Parathyroid adenoma (tissue), 2 donors: Measurements from ENCODE around the gene ZNF397.
A peak's percentile ranks its signal among the peaks of the same experiment; 100 is the strongest.

ENCODE experiments used
- H2AFZ ChIP-seq: fragments of 300-600 bp; sonication (generic); one replicate; pipeline ENCODE4 v1.7.0; 2017; ENCODE audit warnings: antibody characterized with exemption, mild to moderate bottlenecking
- H3K27ac ChIP-seq: fragments of 300-600 bp; sonication (generic); one replicate; pipeline ENCODE4 v1.7.0; 2017
- H3K27me3 ChIP-seq: fragments of 300-600 bp; sonication (generic); one replicate; pipeline ENCODE4 v1.7.0; 2017; ENCODE audit warnings: low read length; ENCODE audit not compliant: control insufficient read depth, insufficient read depth
- H3K36me3 ChIP-seq: fragments of 300-600 bp; sonication (generic); one replicate; pipeline ENCODE4 v1.7.0; 2017; ENCODE audit warnings: low read length; ENCODE audit not compliant: control insufficient read depth, insufficient read depth
- H3K4me1 ChIP-seq: fragments of 300-600 bp; sonication (generic); one replicate; pipeline ENCODE4 v1.7.0; 2017; ENCODE audit warnings: control low read depth
- H3K4me2 ChIP-seq: fragments of 300-600 bp; sonication (generic); one replicate; pipeline ENCODE4 v1.7.0; 2017; ENCODE audit warnings: low read length
- H3K4me3 ChIP-seq: fragments of 300-600 bp; sonication (generic); one replicate; pipeline ENCODE4 v1.7.0; 2017; ENCODE audit warnings: low read depth, low read length
- H3K79me2 ChIP-seq: fragments of 300-600 bp; sonication (generic); one replicate; pipeline ENCODE4 v1.7.0; 2017; ENCODE audit warnings: control low read depth
- H3K9ac ChIP-seq: fragments of 300-600 bp; sonication (generic); one replicate; pipeline ENCODE4 v1.7.0; 2017; ENCODE audit warnings: mild to moderate bottlenecking
- H3K9me3 ChIP-seq: fragments of 300-600 bp; sonication (generic); one replicate; pipeline ENCODE4 v1.7.0; 2017; ENCODE audit warnings: low read length; ENCODE audit not compliant: control insufficient read depth
- CTCF ChIP-seq: fragments of 300-600 bp; sonication (generic); IDR thresholded peaks from one replicate; pipeline ENCODE4 v1.7.0; 2017; ENCODE audit warnings: antibody characterized with exemption, mild to moderate bottlenecking
- donor health status: primary hyperparathyroidism.

The ZNF397 gene

GRCh38 chr18:35253655-35254287 lies 12.9 kb downstream of the ZNF397 start:
- H3K36me3 ChIP-seq: peaks cover 3% of the 10 kb centered on the region
- no peaks in the 10 kb centered on the region for H3K4me1 ChIP-seq
- TF ChIP-seq CTCF: no peak
- no peak overlapping the region for H3K4me2 ChIP-seq
- no peak overlapping the region for H3K4me3 ChIP-seq
- no peak overlapping the region for H2AFZ ChIP-seq
- H3K9me3 ChIP-seq: no peaks in the 10 kb centered on the region
- no peak overlapping the region for H3K9ac ChIP-seq
- no peaks in the 10 kb centered on the region for H3K27me3 ChIP-seq
- no peaks in the 10 kb centered on the region for H3K79me2 ChIP-seq
- no peak overlapping the region for H3K27ac ChIP-seq

GRCh38 chr18:35256947-35257346 lies 16.1 kb downstream of the ZNF397 start:
- Histone ChIP-seq H3K27ac (no peak overlapping the region), H3K4me2 (no peak overlapping the region), H3K79me2 (no peaks in the 10 kb centered on the region), H3K9ac (no peak overlapping the region), H3K4me1 (no peaks in the 10 kb centered on the region), H2AFZ (no peak overlapping the region), H3K36me3 (peaks cover 3% of the 10 kb centered on the region), H3K4me3 (no peak overlapping the region), H3K27me3 (no peaks in the 10 kb centered on the region), H3K9me3 (no peaks in the 10 kb centered on the region)
- TF ChIP-seq CTCF: no peak

GRCh38 chr18:35264409-35264808 lies 23.6 kb downstream of the ZNF397 start:
- no peak overlapping the region for H3K27ac ChIP-seq
- no peaks in the 10 kb centered on the region for H3K36me3 ChIP-seq
- no peaks in the 10 kb centered on the region for H3K27me3 ChIP-seq
- no peak for TF ChIP-seq CTCF
- H3K4me2 ChIP-seq: no peak overlapping the region
- H3K4me1 ChIP-seq: no peaks in the 10 kb centered on the region
- H3K79me2 ChIP-seq: no peaks in the 10 kb centered on the region
- H3K9me3 ChIP-seq: no peaks in the 10 kb centered on the region
- no peak overlapping the region for H2AFZ ChIP-seq
- no peak overlapping the region for H3K4me3 ChIP-seq
- H3K9ac ChIP-seq: no peak overlapping the region

GRCh38 chr18:35267161-35267651 lies 26.4 kb downstream of the ZNF397 start:
- Histone ChIP-seq H3K4me2 (peak overlapping the region; percentile 34), H3K27ac (peak overlapping the region; percentile 63), H3K79me2 (no peaks in the 10 kb centered on the region), H3K4me3 (peak overlapping the region; percentile 40), H2AFZ (peak overlapping the region; percentile 83), H3K9ac (no peak overlapping the region), H3K27me3 (no peaks in the 10 kb centered on the region), H3K36me3 (no peaks in the 10 kb centered on the region), H3K9me3 (no peaks in the 10 kb centered on the region), H3K4me1 (no peaks in the 10 kb centered on the region)
- TF ChIP-seq CTCF: no peak

- Histone ChIP-seq H3K79me2 (peaks cover 4% of the 10 kb centered on the region), H3K27me3 (no peaks in the 10 kb centered on the region), H3K27ac (no peak overlapping the region), H3K36me3 (no peaks in the 10 kb centered on the region), H3K4me3 (peak overlapping the region; percentile 2), H3K9ac (no peak overlapping the region), H3K4me1 (no peaks in the 10 kb centered on the region), H3K9me3 (no peaks in the 10 kb centered on the region), H3K4me2 (no peak overlapping the region), H2AFZ (peak overlapping the region; percentile 83)
- no peak for TF ChIP-seq CTCF
Measured at GRCh38 chr18:35267809-35268208, 27.0 kb downstream of the ZNF397 start.
